OCI-LY1 (cell line): ENCODE results near the gene DNMT3A.

Experiments used
- H2AFZ ChIP-seq: fragments of 200-600 bp; sonication (generic), shearing (Covaris generic); 2 replicates; pipeline ENCODE4 v1.6.0; 2014; ENCODE audit warnings: antibody characterized with exemption, mild to moderate bottlenecking, low read length
- H3F3A ChIP-seq: fragments of 200-600 bp; sonication (generic), shearing (Covaris generic); 2 replicates; pipeline ENCODE4 v1.6.0; 2014; ENCODE audit warnings: mild to moderate bottlenecking, antibody characterized with exemption, low read length, moderate library complexity; ENCODE audit not compliant: insufficient read depth
- H3K27ac ChIP-seq: fragments of 200-600 bp; sonication (generic); 2 replicates; pipeline ENCODE4 v1.5.1; 2014; ENCODE audit warnings: low read length, mixed run types, mild to moderate bottlenecking, low read depth; ENCODE audit not compliant: poor library complexity, severe bottlenecking
- H3K27me3 ChIP-seq: fragments of 200-600 bp; sonication (generic); 2 replicates; pipeline ENCODE4 v1.6.0; 2014; ENCODE audit warnings: antibody characterized with exemption, mild to moderate bottlenecking, low read length, moderate library complexity; ENCODE audit not compliant: insufficient read depth
- H3K36me3 ChIP-seq: fragments of 200-600 bp; sonication (generic); 2 replicates; pipeline ENCODE4 v1.6.1; 2014; ENCODE audit warnings: mild to moderate bottlenecking, antibody characterized with exemption, low read length, moderate library complexity, mixed read lengths; ENCODE audit not compliant: insufficient read depth
- H3K4me1 ChIP-seq: fragments of 200-600 bp; sonication (generic); 2 replicates; pipeline ENCODE4 v1.5.1; 2014; ENCODE audit warnings: mild to moderate bottlenecking, low read length, moderate library complexity; ENCODE audit not compliant: insufficient read depth, severe bottlenecking
- H3K4me2 ChIP-seq: fragments of 200-600 bp; sonication (generic), shearing (Covaris generic); 2 replicates; pipeline ENCODE4 v1.6.1; 2014; ENCODE audit warnings: low read length
- H3K4me3 ChIP-seq: fragments of 200-600 bp; sonication (generic); 2 replicates; pipeline ENCODE4 v1.5.1; 2014; ENCODE audit warnings: low read length, low read depth, mild to moderate bottlenecking, mixed read lengths; ENCODE audit not compliant: poor library complexity, severe bottlenecking
- H3K79me2 ChIP-seq: fragments of 200-600 bp; shearing (Covaris generic); 2 replicates; pipeline ENCODE4 v1.6.1; 2016; ENCODE audit warnings: mixed run types, low read length, mixed read lengths; ENCODE audit not compliant: insufficient read depth
- H3K9ac ChIP-seq: fragments of 200-600 bp; sonication (generic), shearing (Covaris generic); 2 replicates; pipeline ENCODE4 v1.6.1; 2014; ENCODE audit warnings: mild to moderate bottlenecking, low read length, mixed read lengths
- H3K9me2 ChIP-seq: fragments of 200-600 bp; sonication (generic), shearing (Covaris generic); 2 replicates; pipeline ENCODE4 v1.6.1; 2014; ENCODE audit warnings: low read depth, mild to moderate bottlenecking, low read length, mixed read lengths
- H3K9me3 ChIP-seq: fragments of 200-600 bp; shearing (Covaris generic); 2 replicates; pipeline ENCODE4 v1.6.1; 2014; ENCODE audit warnings: low read length, mixed read lengths
- H4K20me1 ChIP-seq: fragments of 200-600 bp; sonication (generic), shearing (Covaris generic); 2 replicates; pipeline ENCODE4 v1.6.0; 2016; ENCODE audit warnings: mild to moderate bottlenecking, low read length; ENCODE audit not compliant: insufficient read depth
- EZH2 ChIP-seq: fragments of 200-600 bp; sonication (generic), shearing (Covaris generic); IDR thresholded peaks from 2 replicates; pipeline ENCODE4 v1.8.0; 2017; ENCODE audit warnings: borderline replicate concordance, mixed run types, mild to moderate bottlenecking, antibody characterized with exemption, low read length, moderate library complexity, mixed read lengths
- TF ChIP-seq, protein P1 (sequence below): fragments of 200-600 bp; sonication (generic), shearing (Covaris generic); IDR thresholded peaks from 2 replicates; pipeline ENCODE4 v1.5.1; 2017; ENCODE audit warnings: mild to moderate bottlenecking, antibody characterized with exemption, low read length, moderate library complexity, mixed read lengths

DNMT3A gene

DNA sequence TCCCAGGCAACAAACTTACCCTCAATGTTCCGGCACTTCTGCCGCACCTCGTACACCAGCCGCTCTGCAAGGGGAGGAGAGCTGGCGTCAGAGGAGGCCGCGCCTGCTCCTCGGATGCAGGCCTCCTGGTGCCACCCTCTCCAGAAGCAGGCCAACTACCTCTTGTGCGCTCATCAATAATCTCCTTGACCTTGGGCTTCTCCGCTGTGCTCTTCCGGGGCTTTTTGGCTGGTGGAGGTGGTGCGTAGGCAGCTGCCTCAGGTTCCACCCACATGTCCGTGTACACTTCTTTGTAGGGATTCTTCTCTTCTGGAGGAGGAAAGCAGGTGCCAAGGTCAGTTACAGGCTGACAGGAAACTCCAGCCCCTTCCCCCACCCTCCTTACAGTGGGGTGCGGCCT is 95.7 kb downstream of the DNMT3A start:
- Histone ChIP-seq H3K27me3 (no peaks in the 10 kb centered on the region), H3K4me2 (no peak overlapping the region), H3K79me2 (no peaks in the 10 kb centered on the region), H3K4me1 (no peaks in the 10 kb centered on the region), H2AFZ (no peak overlapping the region), H3K4me3 (no peak overlapping the region), H3K9me3 (no peaks in the 10 kb centered on the region), H3K9ac (no peak overlapping the region), H3F3A (no peaks in the 10 kb centered on the region), H3K36me3 (no peaks in the 10 kb centered on the region), H4K20me1 (no peaks in the 10 kb centered on the region), H3K27ac (no peak overlapping the region), H3K9me2 (no peaks in the 10 kb centered on the region)
- TF ChIP-seq EZH2, result no peak
- TF ChIP-seq, protein P1, sequence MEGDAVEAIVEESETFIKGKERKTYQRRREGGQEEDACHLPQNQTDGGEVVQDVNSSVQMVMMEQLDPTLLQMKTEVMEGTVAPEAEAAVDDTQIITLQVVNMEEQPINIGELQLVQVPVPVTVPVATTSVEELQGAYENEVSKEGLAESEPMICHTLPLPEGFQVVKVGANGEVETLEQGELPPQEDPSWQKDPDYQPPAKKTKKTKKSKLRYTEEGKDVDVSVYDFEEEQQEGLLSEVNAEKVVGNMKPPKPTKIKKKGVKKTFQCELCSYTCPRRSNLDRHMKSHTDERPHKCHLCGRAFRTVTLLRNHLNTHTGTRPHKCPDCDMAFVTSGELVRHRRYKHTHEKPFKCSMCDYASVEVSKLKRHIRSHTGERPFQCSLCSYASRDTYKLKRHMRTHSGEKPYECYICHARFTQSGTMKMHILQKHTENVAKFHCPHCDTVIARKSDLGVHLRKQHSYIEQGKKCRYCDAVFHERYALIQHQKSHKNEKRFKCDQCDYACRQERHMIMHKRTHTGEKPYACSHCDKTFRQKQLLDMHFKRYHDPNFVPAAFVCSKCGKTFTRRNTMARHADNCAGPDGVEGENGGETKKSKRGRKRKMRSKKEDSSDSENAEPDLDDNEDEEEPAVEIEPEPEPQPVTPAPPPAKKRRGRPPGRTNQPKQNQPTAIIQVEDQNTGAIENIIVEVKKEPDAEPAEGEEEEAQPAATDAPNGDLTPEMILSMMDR, result no peak

DNA sequence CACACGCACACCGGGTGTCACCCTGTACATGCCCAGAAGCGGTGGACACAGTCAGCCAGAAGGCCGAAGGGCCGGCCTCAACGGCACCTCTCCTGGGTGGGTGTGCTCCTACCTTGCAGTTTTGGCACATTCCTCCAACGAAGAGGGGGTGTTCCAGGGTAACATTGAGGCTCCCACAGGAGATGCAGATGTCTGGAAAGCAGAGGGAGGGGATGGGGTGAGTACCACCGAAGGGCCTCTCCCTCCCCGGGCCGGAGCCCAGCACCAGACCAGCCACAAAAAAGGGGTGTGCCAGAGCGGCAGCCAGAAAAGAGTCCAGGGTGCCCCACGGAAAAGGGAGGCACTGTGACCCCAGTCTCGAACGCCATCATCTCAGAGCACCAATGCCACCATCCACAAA is 96.6 kb downstream of the DNMT3A start:
- H3K36me3 ChIP-seq, result no peaks in the 10 kb centered on the region
- H3K9me2 ChIP-seq, result no peaks in the 10 kb centered on the region
- H3K4me1 ChIP-seq, result no peaks in the 10 kb centered on the region
- H3K4me2 ChIP-seq, result no peak overlapping the region
- no peak overlapping the region for H2AFZ ChIP-seq
- no peaks in the 10 kb centered on the region for H3K27me3 ChIP-seq
- H4K20me1 ChIP-seq, result no peaks in the 10 kb centered on the region
- TF ChIP-seq EZH2, result no peak
- TF ChIP-seq, protein P1, result no peak
- no peaks in the 10 kb centered on the region for H3K9me3 ChIP-seq
- H3K4me3 ChIP-seq, result no peak overlapping the region
- no peak overlapping the region for H3K9ac ChIP-seq
- H3K79me2 ChIP-seq, result no peaks in the 10 kb centered on the region
- H3K27ac ChIP-seq, result no peak overlapping the region
- H3F3A ChIP-seq, result no peaks in the 10 kb centered on the region

DNA sequence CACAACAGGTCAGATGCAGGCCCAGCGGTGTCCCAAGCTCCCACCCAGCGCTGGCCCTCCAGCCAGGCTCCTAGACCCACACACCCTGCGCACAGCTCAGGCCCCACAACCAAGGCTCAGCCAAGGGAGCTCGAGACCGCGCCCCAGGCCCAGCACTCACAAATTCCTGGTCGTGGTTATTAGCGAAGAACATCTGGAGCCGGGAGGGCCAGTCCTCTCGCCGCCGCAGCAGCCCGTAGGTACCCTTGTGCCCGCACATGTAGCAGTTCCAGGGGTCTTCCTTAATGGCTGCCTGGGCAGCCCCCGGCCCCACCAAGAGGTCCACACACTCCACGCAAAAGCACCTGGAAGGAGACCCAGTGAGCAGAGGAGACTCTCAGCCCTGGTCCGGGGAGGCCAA is 97.7 kb downstream of the DNMT3A start:
- Histone ChIP-seq H3K4me3 (no peak overlapping the region), H3K9ac (no peak overlapping the region), H3F3A (no peaks in the 10 kb centered on the region), H3K27ac (no peak overlapping the region), H4K20me1 (no peaks in the 10 kb centered on the region), H3K36me3 (no peaks in the 10 kb centered on the region), H2AFZ (no peak overlapping the region), H3K4me2 (no peak overlapping the region), H3K79me2 (no peaks in the 10 kb centered on the region), H3K4me1 (no peaks in the 10 kb centered on the region), H3K9me2 (no peaks in the 10 kb centered on the region), H3K9me3 (no peaks in the 10 kb centered on the region), H3K27me3 (peaks cover under 1% of the 10 kb centered on the region)
- TF ChIP-seq EZH2, result no peak
- TF ChIP-seq, protein P1, result no peak
